Measurements from ENCODE around the gene DPH5.

The DPH5 gene

DNA sequence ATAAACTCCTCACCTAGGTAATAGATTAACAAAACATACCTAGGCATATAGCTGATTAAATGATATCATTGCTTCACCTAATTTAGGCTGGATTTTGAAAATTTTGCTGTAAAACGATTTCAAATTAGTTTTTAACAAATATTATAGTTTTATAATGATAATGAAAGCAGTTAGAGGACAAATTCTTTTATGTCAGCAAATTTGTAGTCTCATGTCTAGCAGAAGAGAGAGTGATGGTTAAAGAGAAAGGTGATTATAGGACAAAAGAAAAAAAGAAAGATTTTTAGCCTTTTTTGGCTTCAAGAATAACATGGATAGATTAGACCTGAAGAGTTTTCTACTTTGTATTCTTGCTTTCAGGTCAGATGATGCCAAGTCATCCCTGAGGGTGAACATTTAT lies 3.6 kb upstream of the DPH5 start:
- DNase-seq: no peak

DNA sequence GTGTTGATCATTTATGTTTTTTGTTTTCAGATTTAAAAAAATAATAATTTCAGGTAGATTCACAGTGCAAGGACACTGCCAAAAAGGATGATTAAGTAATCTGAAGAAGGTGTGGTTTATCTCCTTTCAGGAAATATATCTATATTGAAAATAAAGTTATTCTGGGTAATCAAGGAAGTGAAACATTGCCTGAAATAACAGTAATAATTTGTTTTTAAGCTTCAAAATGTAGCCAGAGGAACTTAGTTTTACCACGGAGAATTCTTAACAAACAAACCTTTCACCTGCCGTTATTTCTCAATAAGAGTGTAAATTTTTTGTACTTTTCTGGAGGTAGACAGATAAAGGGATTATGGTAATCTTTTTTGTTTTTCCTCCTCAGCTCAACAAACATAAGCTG lies 2.9 kb upstream of the DPH5 start:
- DNase-seq: no peak

GRCh38 chr1:101027194-101027772 lies 1.7 kb upstream of the DPH5 start:
- DNase-seq: no peak

GRCh38 chr1:101026430-101026788 lies 825 bp upstream of the DPH5 start:
- no peak for DNase-seq

DNA sequence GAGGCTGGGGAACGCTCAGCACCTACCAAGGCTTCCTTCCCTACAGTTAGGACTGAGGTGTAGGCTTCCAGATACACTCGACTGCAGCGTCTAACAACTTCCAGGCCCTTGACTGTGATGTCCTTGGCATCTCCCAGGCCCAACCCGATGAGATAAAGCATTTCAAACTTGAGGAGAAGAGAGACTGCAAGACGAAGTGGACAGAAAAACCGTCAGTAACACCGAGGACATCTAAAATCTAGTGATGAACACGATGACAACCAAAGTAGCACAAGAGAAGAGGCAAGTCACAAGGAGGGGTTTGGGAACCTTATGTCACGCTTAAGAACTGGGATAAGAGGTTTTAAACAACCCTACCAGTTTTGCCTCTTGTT lies 314 bp downstream of the DPH5 start:
- DNase-seq: peak; percentile 20

DNA sequence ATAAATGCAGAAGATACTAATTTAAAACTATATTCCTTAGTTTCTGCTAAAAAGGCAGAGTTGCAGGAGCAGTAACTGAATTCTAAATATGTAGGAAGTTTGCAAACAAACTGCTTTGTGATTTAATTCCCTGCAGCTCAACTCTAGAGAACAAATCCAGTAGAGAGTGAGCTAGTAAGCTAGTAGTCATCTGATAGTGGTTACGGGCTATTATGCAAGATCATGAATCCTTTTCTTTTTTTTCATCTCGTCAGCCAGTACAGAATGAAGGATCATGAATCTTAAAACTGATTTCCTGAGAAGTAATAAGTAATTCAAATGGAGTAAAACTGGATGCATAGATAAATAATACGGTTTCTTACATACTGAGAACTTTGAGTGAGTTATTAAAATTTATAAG lies 3.3 kb downstream of the DPH5 start:
- DNase-seq: no peak

DNA sequence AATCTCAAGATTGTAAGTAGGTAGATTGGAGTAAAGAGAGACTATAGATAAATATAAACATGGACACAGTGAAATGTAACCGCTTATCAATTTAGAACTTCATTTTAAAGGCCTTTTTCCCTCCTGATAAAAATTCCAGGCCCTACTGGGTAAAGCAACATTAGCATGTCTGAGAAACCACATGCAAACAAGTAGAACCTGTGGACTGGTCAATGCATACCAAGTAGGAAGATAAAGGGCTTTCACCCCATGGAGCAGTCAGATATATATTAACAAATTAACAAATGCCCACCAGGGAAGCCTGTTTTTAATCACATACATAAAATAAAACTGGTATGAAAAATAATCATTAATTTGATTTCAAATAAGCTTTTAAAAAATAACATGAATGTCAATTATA lies 8.1 kb downstream of the DPH5 start:
- no peak for DNase-seq

DNA sequence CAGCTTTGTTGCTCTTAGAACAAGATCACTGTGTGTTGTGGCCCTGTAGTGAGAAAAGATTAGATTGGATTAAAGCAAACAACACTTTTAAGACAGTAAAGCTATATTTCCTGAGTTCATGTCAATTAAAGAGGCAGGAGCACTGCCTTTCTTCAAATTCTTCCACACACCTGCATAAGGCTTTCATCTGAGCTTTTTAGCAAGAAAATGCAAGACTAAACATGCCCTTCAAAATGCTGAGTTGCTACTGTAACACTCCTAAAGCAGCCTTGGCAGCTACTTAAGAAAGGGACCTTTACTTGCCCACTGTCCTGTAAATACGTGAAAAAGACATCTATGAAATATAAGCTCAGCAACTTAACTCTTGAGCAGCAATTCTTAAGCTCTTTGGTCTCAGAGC lies 11.8 kb downstream of the DPH5 start:
- no peak for DNase-seq

DNA sequence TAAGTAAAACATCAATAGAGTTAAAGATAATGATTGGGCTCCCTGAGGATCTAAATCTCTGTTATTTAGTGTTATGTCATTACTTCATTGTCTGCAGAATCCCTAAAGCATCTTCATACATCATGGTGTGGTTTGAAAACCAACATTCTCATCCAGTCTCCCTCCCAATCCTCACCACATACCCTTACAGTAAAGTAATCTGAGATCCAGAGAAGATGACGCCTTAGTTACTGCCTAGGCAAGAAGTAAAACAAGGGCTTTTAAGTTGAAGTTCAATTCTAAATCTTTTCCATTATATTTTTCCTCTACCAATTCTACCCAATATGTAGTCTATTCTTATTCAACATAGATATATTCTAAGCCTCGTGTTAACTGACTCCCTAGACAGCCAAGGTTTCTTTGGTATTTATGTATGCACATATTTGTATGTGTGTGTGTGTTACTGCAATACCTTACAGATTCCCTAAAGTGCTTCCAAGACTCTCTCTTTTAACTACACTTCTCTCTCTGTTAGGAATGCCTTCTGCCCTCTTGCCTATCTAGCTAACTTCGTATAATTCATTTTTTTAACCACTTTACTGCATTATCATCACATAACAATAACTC lies 17.3 kb downstream of the DPH5 start:
- no peak for DNase-seq

DNA sequence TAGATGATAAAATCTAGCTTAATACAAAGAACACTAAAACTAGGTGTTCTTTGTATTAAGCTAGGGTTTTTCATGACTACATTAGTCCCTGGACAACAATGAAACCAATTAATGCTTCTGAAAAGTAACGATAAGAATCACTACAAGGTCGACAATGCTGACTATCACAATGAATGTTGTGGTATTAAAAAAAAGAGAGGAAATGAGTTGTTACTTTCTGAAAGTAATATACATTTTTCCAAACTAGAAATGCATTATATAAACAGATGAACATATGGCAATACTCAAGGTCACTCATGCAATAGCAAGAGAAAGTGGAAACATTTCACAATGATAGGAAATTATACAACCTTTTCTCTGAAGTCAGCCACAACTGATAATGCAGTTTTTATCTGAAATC lies 19.0 kb downstream of the DPH5 start:
- no peak for DNase-seq

DNA sequence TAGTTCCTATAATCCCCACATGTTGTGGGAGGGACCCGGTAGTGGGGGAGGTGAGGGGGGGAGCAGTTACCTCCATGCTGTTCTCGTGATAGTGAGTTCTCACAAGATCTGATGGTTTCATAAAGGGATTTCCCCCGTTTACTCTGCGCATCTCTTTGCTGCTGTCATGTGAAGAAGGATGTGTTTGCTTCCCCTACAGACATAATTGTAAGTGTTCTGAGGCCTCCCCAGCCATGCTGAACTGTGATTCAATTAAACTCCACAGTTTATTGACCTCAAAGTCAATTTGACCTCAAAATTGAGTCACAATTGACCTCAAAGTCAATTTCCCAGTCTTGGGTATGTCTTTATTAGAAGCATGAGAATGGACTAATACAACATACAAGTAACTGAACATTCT lies 19.7 kb downstream of the DPH5 start:
- DNase-seq: no peak

GRCh38 chr1:101005183-101005582 lies 20.4 kb downstream of the DPH5 start:
- no peak for DNase-seq

GRCh38 chr1:101004670-101005069 lies 20.9 kb downstream of the DPH5 start:
- DNase-seq: no peak

DNA sequence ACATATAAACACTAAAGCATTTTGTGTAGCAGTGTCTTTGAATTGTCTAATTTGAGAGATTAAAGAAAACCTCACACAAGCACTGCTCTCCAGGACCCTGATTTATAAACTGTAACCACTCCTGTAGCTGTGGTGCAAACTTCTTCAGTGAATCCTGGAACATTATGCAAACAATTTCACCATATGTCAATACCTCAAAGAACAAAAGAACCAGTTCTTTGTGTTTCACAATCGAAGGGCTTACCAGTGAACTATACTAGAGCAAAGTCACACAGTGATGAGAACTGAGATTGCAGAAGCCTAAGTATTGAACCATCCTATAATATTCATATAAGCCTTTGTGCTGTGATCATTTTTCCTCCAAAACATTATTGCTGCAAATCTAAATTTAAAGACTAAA lies 21.5 kb downstream of the DPH5 start:
- DNase-seq: no peak

DNA sequence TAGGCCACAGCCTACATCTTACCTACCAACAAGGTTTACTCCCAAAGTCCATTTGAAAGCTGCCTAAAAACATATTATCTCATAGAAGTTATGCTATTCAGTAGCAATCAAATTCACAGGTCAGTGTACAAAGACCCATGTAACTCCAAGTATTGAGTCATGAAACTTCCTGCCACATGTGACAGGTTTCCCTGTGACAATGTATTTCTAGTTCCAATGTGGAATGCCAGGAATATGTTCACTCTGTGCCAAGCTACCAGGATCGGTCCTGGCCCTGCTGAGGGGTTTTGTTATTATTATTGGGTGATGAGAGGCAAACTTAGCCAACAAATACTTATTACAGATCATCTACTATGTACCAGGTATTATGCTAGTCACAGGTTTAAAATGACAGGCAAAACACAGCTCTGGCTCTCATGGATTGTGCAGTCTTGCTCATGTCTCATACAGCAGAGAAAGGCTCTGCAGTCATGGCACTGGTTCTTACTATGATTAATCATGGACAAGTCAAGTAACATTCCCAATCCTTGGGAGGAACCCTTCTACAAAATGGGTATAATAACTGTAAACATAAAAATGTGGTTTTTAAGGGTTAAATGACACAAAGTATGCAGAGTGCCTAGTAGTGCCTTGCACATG lies 22.5 kb downstream of the DPH5 start:
- no peak for DNase-seq

- no peak for DNase-seq
Observed at GRCh38 chr1:101002551-101002950, 23.0 kb downstream of the DPH5 start.

DNA sequence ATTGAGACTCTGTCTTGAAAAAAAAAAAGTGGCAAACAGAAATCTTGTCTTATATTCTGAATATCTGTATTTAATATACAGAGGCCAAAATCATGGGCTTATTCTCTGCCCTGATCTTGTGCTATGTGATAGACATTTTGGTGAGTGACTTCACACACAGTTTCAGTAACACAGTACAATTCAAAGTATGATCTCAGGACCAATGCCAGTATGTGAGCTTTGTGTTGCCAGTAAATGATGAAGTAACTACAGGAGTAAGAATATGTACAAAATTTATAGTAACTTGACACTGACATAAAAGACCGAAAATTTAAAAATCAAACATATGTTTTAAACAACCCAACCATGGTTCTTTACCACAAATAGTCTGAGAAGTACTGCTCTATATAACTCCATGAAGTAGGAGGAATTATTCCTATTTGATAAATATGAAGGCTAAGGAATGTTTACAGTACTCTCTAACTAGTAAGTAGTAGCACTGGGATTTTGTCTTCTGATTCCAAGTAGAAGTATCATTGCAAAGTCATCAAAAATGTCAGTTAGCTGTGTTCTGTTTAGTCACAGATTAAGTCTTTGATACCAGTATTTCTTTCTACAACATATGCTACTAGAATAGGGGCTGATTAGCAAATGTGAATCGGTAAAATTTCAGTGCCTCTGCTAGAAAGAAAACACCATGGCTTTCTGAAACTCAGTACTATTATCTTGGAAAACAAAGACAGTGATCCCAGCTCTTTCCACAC lies 25.3 kb downstream of the DPH5 start:
- no peak for DNase-seq

GRCh38 chr1:100998426-100998825 lies 27.2 kb downstream of the DPH5 start:
- DNase-seq: no peak

DNA sequence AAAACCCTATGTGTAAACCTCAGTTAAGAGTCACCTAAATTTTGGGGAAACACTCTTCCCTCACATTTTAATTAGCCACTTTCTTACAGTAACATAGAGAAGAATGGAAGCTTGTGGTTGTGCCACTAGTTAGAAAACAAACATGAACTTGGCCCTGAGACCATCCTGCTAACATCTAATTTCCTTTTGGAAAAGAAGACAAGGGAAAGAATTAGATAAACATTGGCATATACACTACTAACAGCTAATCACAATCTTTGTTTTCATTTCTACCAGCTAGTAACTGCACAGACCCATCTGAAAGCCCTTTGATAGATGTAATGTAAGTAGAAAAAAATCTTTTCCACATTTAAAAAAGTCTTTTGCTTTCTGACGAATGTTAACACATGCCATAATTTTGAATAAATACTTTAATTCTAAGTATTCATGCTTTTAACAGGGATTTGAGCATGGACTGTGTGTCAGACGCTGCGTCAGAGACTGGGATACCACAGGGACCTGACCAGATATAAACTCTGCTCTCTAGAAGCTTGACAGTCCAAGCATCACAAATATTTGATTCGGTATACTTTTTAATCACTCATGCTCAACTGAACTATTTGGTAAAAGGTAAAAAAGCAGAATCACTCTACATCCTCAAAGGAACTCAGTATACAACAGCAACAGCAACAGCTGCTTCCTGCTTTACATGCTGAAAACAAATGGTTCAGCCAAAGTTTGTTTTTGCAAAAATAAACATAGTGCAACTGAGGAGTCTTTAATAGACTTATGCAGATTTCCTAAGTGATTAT lies 30.2 kb downstream of the DPH5 start:
- DNase-seq: no peak

- no peak for DNase-seq
Observed at GRCh38 chr1:100989306-100990077, 36.1 kb downstream of the DPH5 start.

GRCh38 chr1:100988121-100988520 lies 37.5 kb downstream of the DPH5 start:
- DNase-seq: no peak

- DNase-seq: no peak
Observed at GRCh38 chr1:100982793-100983192, 42.8 kb downstream of the DPH5 start.

- DNase-seq: no peak
Observed at GRCh38 chr1:100979631-100980030, 46.0 kb downstream of the DPH5 start.
